HCT116 (cell line): ENCODE results near the gene ASIC1. TPM values are rescaled to one million over a fixed set of nuclear protein-coding genes. Genes with fewer than 3 reads are reported as not detected.

ENCODE experiments used
- ATAC-seq: fragments of 200-7000 bp; cut with Tn5 transposase; 2 replicates; pipeline ENCODE4 v1.9.1; 2020; ENCODE audit warnings: mild to moderate bottlenecking, moderate library complexity
- BruUV-seq: library from RNA; stranded (reverse); fragments of 400-500 nt; replicated peaks from 2 replicates; lab custom pipeline; 2021; lab: Mats Ljungman, UMichigan
- CTCF ChIA-PET: fragments of 300-600 bp; sonication (Branson Sonifier 250); formaldehyde crosslinking; loops from one replicate; lab custom pipeline; 2021; ENCODE audit warnings: antibody characterized with exemption; lab: Charles Lee
- POLR2A ChIA-PET: fragments of 300-600, 350-600 bp; sonication (Branson Sonifier 250); formaldehyde crosslinking; loops from one replicate; lab custom pipeline; 2021; ENCODE audit warnings: antibody characterized with exemption; lab: Charles Lee
- RAD21 ChIA-PET, 2 experiments: fragments of 300-600 bp; sonication (Branson Sonifier 250); formaldehyde crosslinking; loops; one replicate each; lab custom pipeline; 2023; ENCODE audit warnings: low total read pairs in 2 of 2; ENCODE audit not compliant: uncharacterized antibody in 2 of 2, unreplicated experiment in 2 of 2, low non-redundant PET in 1 of 2; lab: Charles Lee
- DNase-seq: peaks from one replicate; pipeline ENCODE4 v3.0.0-alpha.2; 2010; ENCODE audit warnings: low read depth, low spot score
- H2AFZ ChIP-seq: fragments of 200-600 bp; shearing (Covaris generic), sonication (generic); 2 replicates; pipeline ENCODE4 v1.6.1; 2017; ENCODE audit warnings: low read depth, mixed run types, mixed read lengths, antibody characterized with exemption, low read length; ENCODE audit not compliant: poor library complexity, severe bottlenecking
- H3K27ac ChIP-seq: 2 replicates; pipeline ENCODE4 v1.5.1; 2012; ENCODE audit warnings: low read depth, low read length
- H3K27me3 ChIP-seq: fragments of 200-600 bp; sonication (generic); 2 replicates; pipeline ENCODE4 v1.6.1; 2016; ENCODE audit warnings: mixed run types, low read length, mixed read lengths; ENCODE audit not compliant: insufficient read depth
- H3K36me3 ChIP-seq, 2 experiments: fragments of 200-500 bp in 1 of 2; fragments of 200-600 bp in 1 of 2; sonication (Bioruptor generic) in 1 of 2; sonication (generic) in 1 of 2; 2 replicates each; pipeline versions ENCODE4 v1.5.1 to v1.6.1; 2014 to 2016; ENCODE audit warnings: low read length in 2 of 2, inconsistent platforms in 1 of 2, mixed read lengths in 1 of 2, mixed run types in 1 of 2; ENCODE audit not compliant: insufficient read depth in 2 of 2, control insufficient read depth in 1 of 2
- H3K4me1 ChIP-seq, 2 experiments: fragments of 200-600 bp in 1 of 2; sonication (generic) in 1 of 2; 2 replicates each; pipeline versions ENCODE4 v1.5.1 to v1.6.1; 2012 to 2017; ENCODE audit warnings: low read length in 2 of 2, inconsistent platforms in 1 of 2, mild to moderate bottlenecking in 1 of 2, mixed read lengths in 1 of 2, mixed run types in 1 of 2, moderate library complexity in 1 of 2; ENCODE audit not compliant: insufficient read depth in 2 of 2, control insufficient read depth in 1 of 2
- H3K4me2 ChIP-seq: fragments of 200-600 bp; sonication (generic); 2 replicates; pipeline ENCODE4 v1.6.1; 2017; ENCODE audit warnings: mixed run types, low read length, mixed read lengths
- H3K4me3 ChIP-seq, 2 experiments: fragments of 200-600 bp in 1 of 2; sonication (generic) in 1 of 2; replicated peaks in 1 of 2; 2 replicates each; pipeline ENCODE4 v1.5.1; 2011 to 2016; ENCODE audit warnings: low read length in 2 of 2, control low read depth in 1 of 2, low read depth in 1 of 2, mild to moderate bottlenecking in 1 of 2, mixed read lengths in 1 of 2, mixed run types in 1 of 2
- H3K79me2 ChIP-seq: fragments of 200-600 bp; sonication (generic); 2 replicates; pipeline ENCODE4 v1.6.1; 2017; ENCODE audit warnings: mild to moderate bottlenecking, mixed run types, low read length, moderate library complexity, mixed read lengths; ENCODE audit not compliant: insufficient read depth
- H3K9ac ChIP-seq: fragments of 200-600 bp; sonication (generic); 2 replicates; pipeline ENCODE4 v1.6.1; 2016; ENCODE audit warnings: low read length, mixed read lengths
- H3K9me2 ChIP-seq: fragments of 200-600 bp; sonication (generic), shearing (Covaris generic); 2 replicates; pipeline ENCODE4 v1.6.1; 2017; ENCODE audit warnings: mixed run types, mild to moderate bottlenecking, moderate library complexity; ENCODE audit not compliant: insufficient read depth
- H3K9me3 ChIP-seq, 2 experiments: fragments of 200-500 bp in 1 of 2; fragments of 200-600 bp in 1 of 2; sonication (Bioruptor generic) in 1 of 2; sonication (generic) in 1 of 2; 2 replicates each; pipeline ENCODE4 v1.6.1; 2014 to 2017; ENCODE audit warnings: low read length in 2 of 2, mixed read lengths in 2 of 2, inconsistent platforms in 1 of 2, low read depth in 1 of 2, mild to moderate bottlenecking in 1 of 2, mixed run types in 1 of 2, moderate library complexity in 1 of 2; ENCODE audit not compliant: control insufficient read depth in 1 of 2, insufficient read depth in 1 of 2
- H4K20me1 ChIP-seq: fragments of 200-600 bp; sonication (generic), shearing (Covaris generic); 2 replicates; pipeline ENCODE4 v1.6.1; 2017; ENCODE audit warnings: mixed run types, mild to moderate bottlenecking, moderate library complexity; ENCODE audit not compliant: insufficient read depth
- ATF3 ChIP-seq: IDR thresholded peaks from 2 replicates; pipeline ENCODE4 v1.6.1; 2012
- EZH2 ChIP-seq: fragments of 200-600 bp; sonication (generic); IDR thresholded peaks from 2 replicates; pipeline ENCODE4 v1.6.1; 2017; ENCODE audit warnings: antibody characterized with exemption, mixed run types
- REST ChIP-seq: IDR thresholded peaks from 2 replicates; pipeline ENCODE4 v1.6.1; 2012; ENCODE audit warnings: low read depth
- YY1 ChIP-seq: IDR thresholded peaks from 2 replicates; pipeline ENCODE4 v1.6.1; 2011; ENCODE audit warnings: low read length, low read depth, moderate library complexity, mild to moderate bottlenecking; ENCODE audit not compliant: insufficient replicate concordance; ENCODE audit errors: extremely low read depth
- intact Hi-C: fragments of 100-400 bp; cut with micrococcal nuclease; formaldehyde crosslinking; loops from 2 replicates; pipeline ENCODE4 v1.10.0; 2022
- total RNA-seq: library from RNA; stranded (reverse); gene quantifications from one replicate; pipeline ENCODE4 v1.2.1, GENCODE V29; 2021; ENCODE audit not compliant: unreplicated experiment

Gene ASIC1
- total RNA-seq, 1 experiment from 2014 or later: 28.9 TPM

GRCh38 chr12:50038336-50038735 is 19.1 kb upstream of the ASIC1 start:
- ChIA-PET POLR2A (interaction anchor here (1.0 to 1.3 kb wide), 2 partner anchors 8 to 71 kb away, joined by 3 read pairs; no protein-coding TSS in a partner anchor), RAD21 (interaction anchor here (0.8 to 1.8 kb wide), 3 partner anchors 18 to 71 kb away, joined by 4 to 6 read pairs (median 4); no protein-coding TSS in a partner anchor), CTCF (interaction anchor here (0.7 to 3.6 kb wide), 13 partner anchors 9 to 171 kb away, joined by 3 to 32 read pairs (median 5); partner anchors contain the start of gene RACGAP1)
- Histone ChIP-seq H3K79me2 (no peaks in the 10 kb centered on the region), H3K9ac (no peak overlapping the region), H3K27me3 (no peaks in the 10 kb centered on the region), H3K4me1 (peaks cover 0 to 9% of the 10 kb centered on the region in 2 experiments; a peak in 2 of 4 replicates), H4K20me1 (no peaks in the 10 kb centered on the region), H3K9me2 (no peaks in the 10 kb centered on the region), H3K4me3 (no peak overlapping the region), H3K27ac (no peak overlapping the region), H3K9me3 (no peaks in the 10 kb centered on the region), H2AFZ (no peak overlapping the region), H3K4me2 (no peak overlapping the region), H3K36me3 (no peaks in the 10 kb centered on the region)
- intact Hi-C loops: no loop called here
- BruUV-seq: no TSS peak
- TF ChIP-seq REST: no peak
- TF ChIP-seq ATF3: no peak
- no peak for TF ChIP-seq EZH2
- no peak for TF ChIP-seq YY1
- no peak for ATAC-seq
- DNase-seq: no peak
